Naive thymus-derived CD4-positive, alpha-beta T cell (primary cell): ENCODE results near the gene ATP4A. TPM values are rescaled to one million over a fixed set of nuclear protein-coding genes. Genes with fewer than 3 reads are reported as not detected.
A peak's percentile ranks its signal among the peaks of the same experiment; 100 is the strongest.

ENCODE experiments used
- ATAC-seq: fragments of 150-1000 bp; cut with Tn5 transposase; 2 replicates; pipeline ENCODE4 v1.10.0; 2021; ENCODE audit warnings: mild to moderate bottlenecking, moderate library complexity
- CTCF ChIA-PET: fragments of 350-600 bp; sonication (Branson Sonifier 250); formaldehyde crosslinking; loops from one replicate; lab custom pipeline; 2021; ENCODE audit warnings: antibody characterized with exemption; lab: Charles Lee
- POLR2A ChIA-PET: fragments of 350-600 bp; sonication (Branson Sonifier 250); formaldehyde crosslinking; loops from one replicate; lab custom pipeline; 2021; ENCODE audit warnings: antibody characterized with exemption, inconsistent platforms; lab: Charles Lee
- DNase-seq, 9 donors: peaks; one replicate each; pipeline versions ENCODE4 v3.0.0 to v3.0.0-alpha.2; 2020 to 2022; ENCODE audit warnings: mixed read lengths in 1 of 9
- H3K27ac ChIP-seq: one replicate; pipeline ENCODE4 v1.7.0; 2013; ENCODE audit warnings: mild to moderate bottlenecking, low read depth, low read length, moderate library complexity
- H3K27me3 ChIP-seq, 2 donors: one replicate each; pipeline ENCODE4 v1.7.0; 2013; ENCODE audit warnings: low read length in 2 of 2, mild to moderate bottlenecking in 2 of 2, moderate library complexity in 2 of 2; ENCODE audit not compliant: control insufficient read depth in 2 of 2, insufficient read depth in 2 of 2
- H3K36me3 ChIP-seq, 3 experiments: 1 replicate in 2 of 3; 2 replicates in 1 of 3; pipeline ENCODE4 v1.7.0; 2013; ENCODE audit warnings: low read length in 3 of 3, mild to moderate bottlenecking in 3 of 3, moderate library complexity in 1 of 3; ENCODE audit not compliant: insufficient read depth in 3 of 3, control insufficient read depth in 2 of 3
- H3K4me1 ChIP-seq, 2 donors: one replicate each; pipeline ENCODE4 v1.7.0; 2013; ENCODE audit warnings: low read length in 2 of 2, mild to moderate bottlenecking in 2 of 2, moderate library complexity in 1 of 2; ENCODE audit not compliant: control insufficient read depth in 2 of 2, insufficient read depth in 2 of 2
- H3K4me3 ChIP-seq: 2 replicates; pipeline ENCODE4 v1.7.0; 2013; ENCODE audit warnings: mild to moderate bottlenecking, low read length
- H3K9me3 ChIP-seq, 3 experiments: 1 replicate in 2 of 3; 2 replicates in 1 of 3; pipeline ENCODE4 v1.7.0; 2013; ENCODE audit warnings: low read length in 3 of 3; ENCODE audit not compliant: control insufficient read depth in 2 of 3
- H3K27ac Mint-ChIP-seq, 9 donors: one replicate each; pipeline ENCODE4 v1.8.0; 2020 to 2022; ENCODE audit warnings: mixed read lengths in 9 of 9, mild to moderate bottlenecking in 8 of 9, moderate library complexity in 5 of 9, inconsistent platforms in 2 of 9
- H3K27me3 Mint-ChIP-seq, 5 donors: one replicate each; pipeline ENCODE4 v1.8.0; 2021 to 2022; ENCODE audit warnings: mixed read lengths in 5 of 5, mild to moderate bottlenecking in 1 of 5
- H3K36me3 Mint-ChIP-seq, 5 donors: one replicate each; pipeline ENCODE4 v1.8.0; 2020 to 2022; ENCODE audit warnings: mixed read lengths in 5 of 5, mild to moderate bottlenecking in 3 of 5, inconsistent platforms in 1 of 5
- H3K4me1 Mint-ChIP-seq, 7 donors: one replicate each; pipeline ENCODE4 v1.8.0; 2020 to 2022; ENCODE audit warnings: mixed read lengths in 7 of 7, mild to moderate bottlenecking in 3 of 7, inconsistent platforms in 1 of 7
- H3K4me3 Mint-ChIP-seq, 10 donors: one replicate each; pipeline ENCODE4 v1.8.0; 2020 to 2022; ENCODE audit warnings: mild to moderate bottlenecking in 10 of 10, mixed read lengths in 10 of 10, moderate library complexity in 6 of 10, inconsistent platforms in 2 of 10
- H3K9me3 Mint-ChIP-seq, 11 donors: one replicate each; pipeline ENCODE4 v1.8.0; 2020 to 2022; ENCODE audit warnings: mixed read lengths in 11 of 11, mild to moderate bottlenecking in 4 of 11, inconsistent platforms in 1 of 11, moderate library complexity in 1 of 11
- intact Hi-C, 2 donors: fragments of 100-400 bp; cut with micrococcal nuclease; formaldehyde crosslinking; loops; one replicate each; pipeline ENCODE4 v1.15.1; 2023
- polyA plus RNA-seq, 2 donors: library from polyadenylated mRNA; unstranded; fragments of 300-500 nt; fragmentation: Illumina TruSeq; gene quantifications; one replicate each; pipeline ENCODE4 v1.2.3, GENCODE V29; 2021
- total RNA-seq, 6 experiments: library from RNA in 5 of 6; stranded (reverse) in 5 of 6; gene quantifications; 1 replicate in 5 of 6; 2 replicates in 1 of 6; pipeline ENCODE4 v1.2.3 and lab custom pipeline; 2021 to 2026

The ATP4A gene
- total and polyA plus RNA-seq, 7 experiments from 2014 or later = not detected

DNA sequence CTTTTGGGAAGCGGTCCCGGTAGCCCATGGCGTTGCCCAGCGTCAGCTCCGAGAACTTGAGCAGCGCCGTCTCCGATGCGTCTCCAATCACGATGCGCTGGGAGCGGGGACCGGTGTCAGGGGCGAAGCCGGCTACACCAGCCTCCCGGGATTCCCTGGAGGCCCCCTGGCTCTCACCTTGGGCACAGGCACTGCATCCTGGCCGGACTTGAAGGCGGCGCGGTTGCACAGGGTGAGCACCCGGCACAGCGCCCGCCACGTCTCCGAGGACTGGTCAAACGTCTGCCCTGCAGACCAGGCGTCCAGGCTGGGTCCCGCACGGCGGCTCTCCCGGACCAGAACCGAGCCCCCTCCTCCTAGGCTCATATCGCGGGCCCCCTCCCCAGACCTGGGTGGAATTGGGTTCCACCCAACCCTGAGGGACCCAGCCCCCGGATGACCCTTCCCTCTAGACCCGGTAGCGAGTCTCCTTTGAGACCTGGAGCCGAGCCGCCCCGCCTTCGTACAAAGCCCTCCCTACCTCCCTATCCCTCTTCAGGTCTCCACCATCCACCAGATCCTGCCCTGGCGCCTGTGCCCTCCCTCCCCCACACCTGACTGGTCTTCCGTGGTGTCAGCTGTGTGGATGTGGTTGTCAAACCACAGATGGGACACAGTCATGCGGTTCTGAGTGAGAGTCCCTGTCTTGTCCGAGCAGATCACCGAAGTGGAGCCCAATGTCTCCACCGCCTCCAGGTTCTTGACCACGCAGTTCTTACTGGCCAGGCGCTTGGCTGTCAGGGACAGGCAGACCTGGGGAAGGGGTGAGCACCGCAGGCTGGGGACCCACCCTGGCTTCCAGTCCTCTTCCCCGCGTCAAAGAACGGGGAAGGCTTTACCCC is 4.8 kb downstream of the ATP4A start:
- no peak overlapping the region for H3K27ac ChIP-seq
- no peak overlapping the region for H3K27ac Mint-ChIP-seq
- H3K27me3 Mint-ChIP-seq = peaks cover 38 to 47% (median 45%) of the 10 kb centered on the region in 5 donors
- no peaks in the 10 kb centered on the region for H3K9me3 ChIP-seq
- ATAC-seq = no peak
- peaks cover 0 to 12% of the 10 kb centered on the region in 2 donors for H3K4me1 ChIP-seq
- H3K4me3 Mint-ChIP-seq = peak overlapping the region in 8 of 10 donors; percentile 27 to 87 (median 48)
- H3K36me3 Mint-ChIP-seq = peaks cover 0 to 8% (median 1%) of the 10 kb centered on the region in 5 donors
- intact Hi-C loops = no loop called here
- peaks cover 0 to 8% (median 0%) of the 10 kb centered on the region in 11 donors for H3K9me3 Mint-ChIP-seq
- peak overlapping the region; percentile 33 for H3K4me3 ChIP-seq
- no peaks in the 10 kb centered on the region for H3K36me3 ChIP-seq
- DNase-seq = no peak
- peaks cover 0 to 10% of the 10 kb centered on the region in 2 donors for H3K27me3 ChIP-seq
- ChIA-PET CTCF (no interaction called here), POLR2A (no interaction called here)
- peaks cover 0 to 24% (median 11%) of the 10 kb centered on the region in 7 donors for H3K4me1 Mint-ChIP-seq

DNA sequence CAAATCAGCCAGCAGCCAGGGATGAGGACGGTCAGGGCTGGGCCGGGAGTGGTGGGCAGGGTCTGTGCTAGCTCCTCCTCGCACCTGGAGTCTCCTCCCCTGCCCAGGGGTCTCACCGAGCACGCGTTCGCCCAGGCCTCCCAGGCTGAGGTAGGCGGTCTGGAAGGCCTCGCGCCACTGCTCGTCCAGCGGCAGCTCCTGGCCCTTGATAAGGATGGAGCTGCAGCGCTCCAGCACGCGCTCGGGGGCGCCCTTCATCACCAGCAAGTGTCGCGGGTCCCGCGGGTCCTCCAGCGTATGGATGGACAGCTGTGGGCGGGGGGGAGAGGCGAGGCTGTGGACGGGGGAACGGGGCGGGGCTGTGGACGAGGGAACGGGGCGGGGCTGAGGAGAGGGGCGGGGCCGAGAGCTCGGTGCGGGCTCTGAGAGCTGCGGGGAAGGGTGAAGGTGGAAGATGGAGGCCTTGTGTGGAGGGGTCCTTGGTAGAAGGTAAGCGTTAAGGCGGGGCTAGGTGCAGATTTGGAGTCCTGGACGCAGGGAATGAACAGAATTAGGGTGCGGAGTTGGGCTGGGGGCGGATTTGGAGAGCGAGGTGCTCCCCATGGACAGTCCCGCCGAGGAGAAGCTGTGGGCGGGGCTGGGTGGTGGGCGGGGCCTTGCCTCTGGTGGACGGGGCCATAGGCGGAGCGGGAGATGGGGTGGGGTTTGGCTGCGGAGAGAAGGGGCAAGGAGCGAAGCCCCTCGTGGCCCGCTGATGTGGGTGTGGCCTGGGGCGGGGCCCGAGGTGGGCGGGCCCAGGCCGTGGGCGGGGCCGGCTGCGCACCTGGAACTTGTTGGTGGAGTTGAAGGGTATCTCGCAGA is 5.7 kb downstream of the ATP4A start:
- peak overlapping the region; percentile 33 for H3K4me3 ChIP-seq
- DNase-seq (peak in 8 of 9 donors; percentile 18 to 62 (median 29)), ATAC-seq (peak; percentile 74)
- Mint-ChIP-seq H3K4me1 (peaks cover 0 to 24% (median 11%) of the 10 kb centered on the region in 7 donors), H3K27ac (peak overlapping the region in 2 of 9 donors; percentile 21 to 55), H3K4me3 (peak overlapping the region; percentile 48 to 87 (median 80)), H3K36me3 (peaks cover 0 to 8% (median 1%) of the 10 kb centered on the region in 5 donors), H3K9me3 (peaks cover 0 to 8% (median 0%) of the 10 kb centered on the region in 11 donors), H3K27me3 (peaks cover 36 to 47% (median 39%) of the 10 kb centered on the region in 5 donors)
- no peaks in the 10 kb centered on the region for H3K36me3 ChIP-seq
- POLR2A ChIA-PET = no interaction called here
- peaks cover 0 to 10% of the 10 kb centered on the region in 2 donors for H3K27me3 ChIP-seq
- no peak overlapping the region for H3K27ac ChIP-seq
- peaks cover 0 to 12% of the 10 kb centered on the region in 2 donors for H3K4me1 ChIP-seq
- H3K9me3 ChIP-seq = no peaks in the 10 kb centered on the region
- CTCF ChIA-PET = no interaction called here
- intact Hi-C loops = no loop called here

GRCh38 chr19:35556846-35557538 is 6.5 kb downstream of the ATP4A start:
- Mint-ChIP-seq H3K4me1 (peaks cover 0 to 24% (median 11%) of the 10 kb centered on the region in 7 donors), H3K27me3 (peaks cover 28 to 46% (median 31%) of the 10 kb centered on the region in 5 donors), H3K9me3 (peaks cover 0 to 7% (median 0%) of the 10 kb centered on the region in 11 donors), H3K27ac (peak overlapping the region in 3 of 9 donors; percentile 47 to 55 (median 54)), H3K36me3 (peaks cover 0 to 8% (median 0%) of the 10 kb centered on the region in 5 donors), H3K4me3 (peak overlapping the region; percentile 30 to 85 (median 78))
- Histone ChIP-seq H3K27ac (no peak overlapping the region), H3K9me3 (no peaks in the 10 kb centered on the region), H3K36me3 (no peaks in the 10 kb centered on the region), H3K27me3 (peaks cover 0 to 10% of the 10 kb centered on the region in 2 donors), H3K4me3 (no peak overlapping the region), H3K4me1 (peaks cover 0 to 12% of the 10 kb centered on the region in 2 donors)
- ATAC-seq (no peak), DNase-seq (no peak)
- CTCF ChIA-PET = no interaction called here
- intact Hi-C loops = no loop called here
- POLR2A ChIA-PET = interaction anchor here (0.8 kb wide), 1 partner anchor 9 kb away, joined by 3 read pairs; no protein-coding TSS in a partner anchor

GRCh38 chr19:35556025-35556590 is 7.3 kb downstream of the ATP4A start:
- no peak overlapping the region for H3K4me3 ChIP-seq
- no peak for ATAC-seq
- H3K27me3 Mint-ChIP-seq = peaks cover 20 to 41% (median 24%) of the 10 kb centered on the region in 5 donors
- peaks cover 0 to 1% (median 0%) of the 10 kb centered on the region in 3 experiments for H3K36me3 ChIP-seq
- peaks cover 0 to 12% of the 10 kb centered on the region in 2 donors for H3K4me1 ChIP-seq
- H3K4me1 Mint-ChIP-seq = peaks cover 0 to 20% (median 11%) of the 10 kb centered on the region in 7 donors
- peaks cover 0 to 6% of the 10 kb centered on the region in 2 donors for H3K27me3 ChIP-seq
- no peak overlapping the region for H3K27ac ChIP-seq
- peak overlapping the region in 7 of 10 donors; percentile 8 to 80 (median 36) for H3K4me3 Mint-ChIP-seq
- ChIA-PET POLR2A (interaction anchor here (0.8 kb wide), 1 partner anchor 8 kb away, joined by 3 read pairs; no protein-coding TSS in a partner anchor), CTCF (no interaction called here)
- H3K27ac Mint-ChIP-seq = no peak overlapping the region
- DNase-seq = no peak
- no peaks in the 10 kb centered on the region for H3K9me3 ChIP-seq
- H3K9me3 Mint-ChIP-seq = peaks cover 0 to 4% (median 0%) of the 10 kb centered on the region in 11 donors
- H3K36me3 Mint-ChIP-seq = peaks cover 0 to 3% (median 0%) of the 10 kb centered on the region in 5 donors
- intact Hi-C loops = no loop called here

- Histone ChIP-seq H3K4me3 (no peak overlapping the region), H3K36me3 (peaks cover 0 to 7% (median 0%) of the 10 kb centered on the region in 3 experiments), H3K4me1 (peaks cover 0 to 12% of the 10 kb centered on the region in 2 donors), H3K27me3 (peaks cover 0 to 4% of the 10 kb centered on the region in 2 donors), H3K9me3 (no peaks in the 10 kb centered on the region), H3K27ac (no peak overlapping the region)
- Mint-ChIP-seq H3K9me3 (peaks cover 0 to 4% (median 0%) of the 10 kb centered on the region in 11 donors), H3K36me3 (peaks cover 0 to 1% (median 0%) of the 10 kb centered on the region in 5 donors), H3K4me1 (peaks cover 0 to 16% (median 11%) of the 10 kb centered on the region in 7 donors), H3K27ac (no peak overlapping the region), H3K27me3 (peaks cover 15 to 35% (median 17%) of the 10 kb centered on the region in 5 donors), H3K4me3 (peak overlapping the region in 3 of 10 donors; percentile 19 to 80 (median 66))
- ChIA-PET CTCF (no interaction called here), POLR2A (no interaction called here)
- intact Hi-C loops = no loop called here
- ATAC-seq (no peak), DNase-seq (no peak)
Measured at GRCh38 chr19:35555301-35556005, 8.0 kb downstream of the ATP4A start.
